SU-DHL-6 (cell line): ENCODE measurements around the gene EP300.

ENCODE experiments used
- H2AFZ ChIP-seq: fragments of 200-600 bp; sonication (generic); 2 replicates; pipeline ENCODE4 v1.6.1; 2014; ENCODE audit warnings: low read depth, mild to moderate bottlenecking, moderate library complexity, mixed read lengths, antibody characterized with exemption, low read length; ENCODE audit not compliant: severe bottlenecking
- H3F3A ChIP-seq: fragments of 200-600 bp; shearing (Covaris generic); 2 replicates; pipeline ENCODE4 v1.6.0; 2016; ENCODE audit warnings: antibody characterized with exemption, mild to moderate bottlenecking; ENCODE audit not compliant: insufficient read depth
- H3K27ac ChIP-seq: fragments of 200-600 bp; sonication (generic); 2 replicates; pipeline ENCODE4 v1.5.1; 2016; ENCODE audit warnings: low read depth, mild to moderate bottlenecking, low read length, moderate library complexity, mixed read lengths
- H3K27me3 ChIP-seq: fragments of 200-600 bp; sonication (generic), shearing (Covaris generic); 2 replicates; pipeline ENCODE4 v1.6.0; 2014; ENCODE audit warnings: mild to moderate bottlenecking, low read length
- H3K36me3 ChIP-seq: fragments of 200-600 bp; sonication (generic); 2 replicates; pipeline ENCODE4 v1.6.1; 2014; ENCODE audit warnings: mild to moderate bottlenecking, low read length, mixed read lengths
- H3K4me2 ChIP-seq: fragments of 300-600, 200-600 bp; shearing (Covaris generic), sonication (generic); 2 replicates; pipeline ENCODE4 v1.6.0; 2014; ENCODE audit warnings: low read length, low read depth, mild to moderate bottlenecking; ENCODE audit not compliant: poor library complexity, severe bottlenecking
- H3K4me3 ChIP-seq: fragments of 200-600 bp; sonication (generic); 2 replicates; pipeline ENCODE4 v1.5.1; 2014; ENCODE audit warnings: antibody characterized with exemption, low read length, mild to moderate bottlenecking, mixed read lengths; ENCODE audit not compliant: insufficient read depth, poor library complexity, severe bottlenecking
- H3K79me2 ChIP-seq: fragments of 200-600 bp; sonication (generic); 2 replicates; pipeline ENCODE4 v1.6.1; 2014; ENCODE audit warnings: mild to moderate bottlenecking, low read length, moderate library complexity; ENCODE audit not compliant: insufficient read depth
- H3K9ac ChIP-seq: fragments of 200-600 bp; sonication (generic); 2 replicates; pipeline ENCODE4 v1.7.0; 2014; ENCODE audit warnings: mild to moderate bottlenecking, low read length
- H3K9me2 ChIP-seq: fragments of 200-600 bp; sonication (generic); replicated peaks from 2 replicates; pipeline ENCODE4 v1.6.1; 2014; ENCODE audit warnings: low read length; ENCODE audit not compliant: insufficient read depth
- H3K9me3 ChIP-seq: fragments of 200-600 bp; sonication (generic); 2 replicates; pipeline ENCODE4 v1.6.1; 2014; ENCODE audit warnings: low read length, mixed read lengths; ENCODE audit not compliant: insufficient read depth
- H4K20me1 ChIP-seq: fragments of 200-600 bp; sonication (generic); 2 replicates; pipeline ENCODE4 v1.6.1; 2014; ENCODE audit warnings: low read depth, mild to moderate bottlenecking, antibody characterized with exemption, low read length, moderate library complexity, mixed read lengths
- EZH2phosphoT487 ChIP-seq: fragments of 200-600 bp; sonication (generic), shearing (Covaris generic); conservative IDR thresholded peaks from 2 replicates; pipeline ENCODE4 v1.6.1; 2018; ENCODE audit warnings: mild to moderate bottlenecking, antibody characterized with exemption, low read length, moderate library complexity, mixed read lengths
- TF ChIP-seq, protein P1 (sequence below): fragments of 200-600 bp; sonication (generic); IDR thresholded peaks from one replicate; pipeline ENCODE4 v1.5.1; 2017; ENCODE audit warnings: antibody characterized with exemption, mild to moderate bottlenecking, low read length, moderate library complexity; ENCODE audit not compliant: insufficient read depth, poor library complexity, severe bottlenecking

The EP300 gene

DNA sequence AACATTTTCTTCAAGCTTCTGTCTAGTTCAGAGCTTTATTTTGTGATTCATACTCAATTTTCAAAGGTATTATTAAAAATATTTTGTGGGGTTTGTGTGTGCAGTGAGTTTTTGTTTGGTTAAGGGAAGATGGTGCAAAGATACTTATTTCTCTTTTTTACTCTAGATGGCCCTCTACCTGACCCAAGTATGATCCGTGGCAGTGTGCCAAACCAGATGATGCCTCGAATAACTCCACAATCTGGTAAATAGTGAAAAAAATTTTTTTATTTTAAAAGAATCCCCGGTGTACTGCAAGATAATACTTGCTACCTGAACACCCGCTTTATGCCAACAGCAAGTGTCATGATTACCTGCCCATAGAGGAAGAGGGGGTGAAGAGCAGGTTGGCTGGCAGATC, 54.2 kb downstream of the EP300 start:
- TF ChIP-seq, protein P1, sequence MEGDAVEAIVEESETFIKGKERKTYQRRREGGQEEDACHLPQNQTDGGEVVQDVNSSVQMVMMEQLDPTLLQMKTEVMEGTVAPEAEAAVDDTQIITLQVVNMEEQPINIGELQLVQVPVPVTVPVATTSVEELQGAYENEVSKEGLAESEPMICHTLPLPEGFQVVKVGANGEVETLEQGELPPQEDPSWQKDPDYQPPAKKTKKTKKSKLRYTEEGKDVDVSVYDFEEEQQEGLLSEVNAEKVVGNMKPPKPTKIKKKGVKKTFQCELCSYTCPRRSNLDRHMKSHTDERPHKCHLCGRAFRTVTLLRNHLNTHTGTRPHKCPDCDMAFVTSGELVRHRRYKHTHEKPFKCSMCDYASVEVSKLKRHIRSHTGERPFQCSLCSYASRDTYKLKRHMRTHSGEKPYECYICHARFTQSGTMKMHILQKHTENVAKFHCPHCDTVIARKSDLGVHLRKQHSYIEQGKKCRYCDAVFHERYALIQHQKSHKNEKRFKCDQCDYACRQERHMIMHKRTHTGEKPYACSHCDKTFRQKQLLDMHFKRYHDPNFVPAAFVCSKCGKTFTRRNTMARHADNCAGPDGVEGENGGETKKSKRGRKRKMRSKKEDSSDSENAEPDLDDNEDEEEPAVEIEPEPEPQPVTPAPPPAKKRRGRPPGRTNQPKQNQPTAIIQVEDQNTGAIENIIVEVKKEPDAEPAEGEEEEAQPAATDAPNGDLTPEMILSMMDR: no peak
- no peak for TF ChIP-seq EZH2phosphoT487
- Histone ChIP-seq H3K9ac (no peak overlapping the region), H3K27me3 (no peaks in the 10 kb centered on the region), H3K79me2 (no peaks in the 10 kb centered on the region), H3K9me2 (no peaks in the 10 kb centered on the region), H3K4me2 (no peak overlapping the region), H3F3A (no peaks in the 10 kb centered on the region), H3K36me3 (peaks cover 64% of the 10 kb centered on the region), H3K27ac (no peak overlapping the region), H2AFZ (no peak overlapping the region), H3K4me3 (no peak overlapping the region), H3K9me3 (no peaks in the 10 kb centered on the region), H4K20me1 (no peaks in the 10 kb centered on the region; the same call in 1 of the 2 replicates)

GRCh38 chr22:41147722-41148121, 55.3 kb downstream of the EP300 start:
- Histone ChIP-seq H3K27me3 (no peaks in the 10 kb centered on the region), H3K4me3 (no peak overlapping the region), H3K9me3 (no peaks in the 10 kb centered on the region), H3K4me2 (no peak overlapping the region), H3F3A (no peaks in the 10 kb centered on the region), H3K36me3 (peaks cover 67% of the 10 kb centered on the region), H3K79me2 (no peaks in the 10 kb centered on the region), H2AFZ (no peak overlapping the region), H3K27ac (no peak overlapping the region), H3K9ac (no peak overlapping the region), H4K20me1 (no peaks in the 10 kb centered on the region; the same call in 1 of the 2 replicates), H3K9me2 (no peaks in the 10 kb centered on the region)
- no peak for TF ChIP-seq EZH2phosphoT487
- TF ChIP-seq, protein P1: no peak

DNA sequence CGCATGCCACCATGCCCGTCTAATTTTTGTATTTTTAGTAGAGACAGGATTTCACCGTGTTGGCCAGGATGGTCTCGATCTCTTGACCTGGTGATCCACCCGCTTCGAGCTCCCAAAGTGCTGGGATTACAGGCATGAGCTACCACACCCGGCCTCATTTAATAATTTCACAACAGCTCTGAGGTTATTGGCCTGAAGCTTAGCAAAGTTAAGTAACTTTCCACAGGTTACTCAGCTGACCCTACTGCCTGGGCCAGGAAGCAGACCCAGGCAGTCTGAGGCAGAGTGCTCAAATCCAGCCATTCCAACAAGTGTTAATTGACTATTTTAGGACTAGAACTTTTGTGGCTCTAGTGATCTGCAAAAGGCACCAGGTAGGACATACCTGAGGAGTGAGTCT, 60.5 kb downstream of the EP300 start:
- H3K4me2 ChIP-seq: no peak overlapping the region
- H3K27ac ChIP-seq: no peak overlapping the region
- no peaks in the 10 kb centered on the region for H3F3A ChIP-seq
- H3K36me3 ChIP-seq: peaks cover 80% of the 10 kb centered on the region
- H3K27me3 ChIP-seq: no peaks in the 10 kb centered on the region
- no peak overlapping the region for H3K9ac ChIP-seq
- H3K4me3 ChIP-seq: no peak overlapping the region
- no peaks in the 10 kb centered on the region for H3K79me2 ChIP-seq
- no peaks in the 10 kb centered on the region for H3K9me2 ChIP-seq
- TF ChIP-seq, protein P1: no peak
- TF ChIP-seq EZH2phosphoT487: no peak
- no peaks in the 10 kb centered on the region for H4K20me1 ChIP-seq
- H3K9me3 ChIP-seq: no peaks in the 10 kb centered on the region
- H2AFZ ChIP-seq: no peak overlapping the region
